Measurements from ENCODE around the gene PTPRM.

PTPRM gene

DNA sequence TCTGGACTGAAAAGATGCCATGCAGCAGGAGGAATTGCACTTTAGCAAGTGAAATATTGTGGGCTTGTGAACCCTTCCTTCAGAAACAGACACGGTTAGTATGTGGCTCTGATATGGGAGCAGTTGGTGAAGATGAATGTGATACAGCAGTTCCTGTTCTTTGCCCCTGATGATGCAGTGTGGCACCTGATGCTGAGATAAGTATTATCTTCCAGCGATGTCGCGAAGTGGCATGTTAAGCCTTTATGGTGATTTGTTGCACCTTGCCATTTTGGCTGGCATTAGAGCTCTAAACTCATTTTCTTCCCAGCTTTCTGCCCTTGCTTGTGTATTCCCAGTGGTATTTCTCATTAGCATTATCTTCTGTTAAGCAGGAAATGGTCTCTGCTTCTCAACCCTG is 600.6 kb downstream of the PTPRM start:
- Histone ChIP-seq H3K27me3 (ENCODE audit: control insufficient read depth, insufficient read depth, low read length) (no peaks in the 10 kb centered on the region), H3K4me3 (ENCODE audit: low read length) (no peak overlapping the region), H3K4me1 (ENCODE audit: control insufficient read depth, insufficient read depth, low read length) (no peaks in the 10 kb centered on the region), H3K36me3 (ENCODE audit: control insufficient read depth, insufficient read depth, low read length) (no peaks in the 10 kb centered on the region), H3K27ac (ENCODE audit: low read length) (no peak overlapping the region), H3K9me3 (ENCODE audit: control insufficient read depth, insufficient read depth, low read length) (no peaks in the 10 kb centered on the region)
- no CpG with 5 or more reads among the region's 4 CpGs for WGBS (ENCODE audit: insufficient coverage, insufficient read length)
- DNase-seq (ENCODE audit: low read depth, low spot score), result no peak

DNA sequence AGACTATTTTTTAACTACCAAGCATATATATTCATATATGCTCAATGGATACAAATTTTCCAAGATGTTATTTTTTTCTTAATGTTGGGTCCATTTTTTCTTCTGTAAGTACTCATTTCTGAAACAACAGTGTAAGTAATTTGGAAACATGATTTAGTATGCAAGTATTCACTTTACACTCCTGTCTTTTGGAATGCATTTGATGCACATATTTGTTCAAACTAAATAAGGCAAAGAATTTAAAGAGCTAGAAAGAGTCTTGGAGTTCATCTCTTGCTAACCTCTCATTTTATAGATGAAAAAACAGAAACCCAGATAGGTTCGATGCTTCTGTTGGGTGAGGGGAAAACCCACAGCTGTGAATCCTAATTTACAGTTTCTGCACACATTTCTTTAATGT is 602.6 kb downstream of the PTPRM start:
- Histone ChIP-seq H3K36me3 (ENCODE audit: control insufficient read depth, insufficient read depth, low read length) (no peaks in the 10 kb centered on the region), H3K4me1 (ENCODE audit: control insufficient read depth, insufficient read depth, low read length) (no peaks in the 10 kb centered on the region), H3K4me3 (ENCODE audit: low read length) (no peak overlapping the region), H3K27ac (ENCODE audit: low read length) (no peak overlapping the region), H3K27me3 (ENCODE audit: control insufficient read depth, insufficient read depth, low read length) (no peaks in the 10 kb centered on the region), H3K9me3 (ENCODE audit: control insufficient read depth, insufficient read depth, low read length) (no peaks in the 10 kb centered on the region)
- no CpG with 5 or more reads among the region's 1 CpG for WGBS (ENCODE audit: insufficient coverage, insufficient read length)
- no peak for DNase-seq (ENCODE audit: low read depth, low spot score)

DNA sequence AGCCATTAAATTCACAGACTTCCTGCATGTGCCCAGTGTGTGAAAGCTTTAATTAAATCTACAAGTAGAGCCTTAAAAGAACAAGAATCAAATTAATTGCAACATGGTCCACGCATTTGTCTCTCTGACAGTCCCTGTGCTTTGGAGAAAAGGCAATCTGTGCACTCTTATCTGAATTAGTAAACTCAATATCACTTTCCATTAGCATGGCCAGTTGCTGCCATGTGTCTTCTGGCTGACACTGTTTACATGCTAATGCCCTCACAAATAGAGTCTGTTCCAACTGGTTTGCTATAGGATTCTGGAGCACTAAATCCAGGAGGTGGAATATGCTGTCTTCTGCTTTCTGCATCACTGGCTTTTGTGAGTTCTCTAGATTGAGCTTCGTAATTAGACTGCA is 607.7 kb downstream of the PTPRM start:
- Histone ChIP-seq H3K27ac (ENCODE audit: low read length) (no peak overlapping the region), H3K4me3 (ENCODE audit: low read length) (no peak overlapping the region), H3K9me3 (ENCODE audit: control insufficient read depth, insufficient read depth, low read length) (no peaks in the 10 kb centered on the region), H3K27me3 (ENCODE audit: control insufficient read depth, insufficient read depth, low read length) (no peaks in the 10 kb centered on the region), H3K4me1 (ENCODE audit: control insufficient read depth, insufficient read depth, low read length) (no peaks in the 10 kb centered on the region), H3K36me3 (ENCODE audit: control insufficient read depth, insufficient read depth, low read length) (no peaks in the 10 kb centered on the region)
- no CpG with 5 or more reads among the region's 2 CpGs for WGBS (ENCODE audit: insufficient coverage, insufficient read length)
- DNase-seq (ENCODE audit: low read depth, low spot score), result no peak

DNA sequence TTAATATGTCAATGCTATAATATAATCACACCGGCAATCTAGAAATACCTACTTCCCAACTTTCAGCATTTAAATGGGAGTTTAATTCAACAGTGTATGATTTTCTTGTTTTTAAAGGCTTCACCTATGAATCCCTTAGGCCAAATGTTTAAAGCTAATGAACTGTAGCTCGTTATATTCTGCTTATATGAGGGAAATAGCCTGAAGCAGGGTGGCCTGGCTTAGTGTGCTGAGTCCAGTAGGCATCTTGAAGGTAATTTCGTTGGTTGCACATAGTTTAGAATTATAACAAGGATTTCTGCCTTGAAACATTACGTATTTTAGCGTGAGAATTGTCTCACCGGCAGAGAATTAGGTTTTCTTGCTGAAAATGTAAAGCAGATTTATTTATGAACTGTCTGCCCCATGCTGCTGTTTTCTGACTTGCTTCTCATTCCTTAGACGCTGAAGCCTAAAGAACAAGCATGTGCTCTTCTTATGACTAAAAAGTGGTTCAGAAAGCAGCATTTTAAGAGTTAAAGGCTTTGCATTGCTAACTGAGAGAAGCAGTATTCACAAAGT is 608.5 kb downstream of the PTPRM start:
- Histone ChIP-seq H3K27ac (ENCODE audit: low read length) (no peak overlapping the region), H3K4me1 (ENCODE audit: control insufficient read depth, insufficient read depth, low read length) (no peaks in the 10 kb centered on the region), H3K36me3 (ENCODE audit: control insufficient read depth, insufficient read depth, low read length) (no peaks in the 10 kb centered on the region), H3K4me3 (ENCODE audit: low read length) (no peak overlapping the region), H3K27me3 (ENCODE audit: control insufficient read depth, insufficient read depth, low read length) (no peaks in the 10 kb centered on the region), H3K9me3 (ENCODE audit: control insufficient read depth, insufficient read depth, low read length) (no peaks in the 10 kb centered on the region)
- WGBS (ENCODE audit: insufficient coverage, insufficient read length), result no CpG with 5 or more reads among the region's 7 CpGs
- no peak for DNase-seq (ENCODE audit: low read depth, low spot score)

DNA sequence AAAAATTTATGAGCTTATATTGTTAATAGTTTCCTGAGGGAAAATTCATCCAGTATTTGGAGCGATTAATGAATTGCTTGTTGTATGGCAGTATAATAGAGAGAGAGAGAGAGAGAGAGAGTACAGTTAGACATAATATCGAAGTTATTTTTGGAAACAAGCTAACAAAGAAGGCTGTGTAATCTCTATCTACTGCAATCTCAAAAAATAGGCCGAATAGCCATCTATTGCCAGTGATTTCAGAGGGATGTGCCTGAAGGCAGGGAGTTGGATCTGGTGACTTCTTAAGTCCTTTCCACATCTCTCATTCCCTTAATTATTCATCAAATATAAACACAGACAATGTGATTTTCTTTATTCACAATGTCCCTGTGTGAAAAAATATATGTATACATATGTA is 609.0 kb downstream of the PTPRM start:
- H3K27ac ChIP-seq (ENCODE audit: low read length), result no peak overlapping the region
- no peaks in the 10 kb centered on the region for H3K4me1 ChIP-seq (ENCODE audit: control insufficient read depth, insufficient read depth, low read length)
- WGBS (ENCODE audit: insufficient coverage, insufficient read length), result 100% methylated on average over 1 of the region's 3 CpGs

DNA sequence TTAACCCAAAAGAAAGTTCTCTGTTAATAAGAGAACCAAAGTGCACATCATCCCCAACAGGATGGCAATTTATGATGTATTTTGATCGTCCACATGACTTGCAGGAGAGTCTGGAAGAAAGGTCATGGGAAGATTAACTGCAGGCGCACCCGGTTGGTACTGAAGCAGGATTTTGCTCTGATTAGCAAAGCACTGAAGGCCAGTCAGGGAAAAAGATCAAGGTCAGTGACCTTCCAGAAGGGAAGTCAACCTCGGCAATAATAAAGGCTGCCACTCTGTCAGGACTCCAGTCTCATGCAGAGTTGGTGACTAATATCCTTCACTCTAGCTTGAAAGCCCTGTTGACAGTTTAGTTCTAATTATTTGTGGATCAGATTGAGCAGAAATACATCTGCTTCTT is 609.4 kb downstream of the PTPRM start:
- WGBS (ENCODE audit: insufficient coverage, insufficient read length), result no CpG with 5 or more reads among the region's 4 CpGs
- Histone ChIP-seq H3K9me3 (ENCODE audit: control insufficient read depth, insufficient read depth, low read length) (no peaks in the 10 kb centered on the region), H3K27me3 (ENCODE audit: control insufficient read depth, insufficient read depth, low read length) (no peaks in the 10 kb centered on the region), H3K36me3 (ENCODE audit: control insufficient read depth, insufficient read depth, low read length) (no peaks in the 10 kb centered on the region), H3K4me3 (ENCODE audit: low read length) (no peak overlapping the region), H3K27ac (ENCODE audit: low read length) (no peak overlapping the region), H3K4me1 (ENCODE audit: control insufficient read depth, insufficient read depth, low read length) (no peaks in the 10 kb centered on the region)
- no peak for DNase-seq (ENCODE audit: low read depth, low spot score)

More for the DNA sequence above, 609.0 kb downstream of the PTPRM start:
- Histone ChIP-seq H3K36me3 (ENCODE audit: control insufficient read depth, insufficient read depth, low read length) (no peaks in the 10 kb centered on the region), H3K27me3 (ENCODE audit: control insufficient read depth, insufficient read depth, low read length) (no peaks in the 10 kb centered on the region), H3K4me3 (ENCODE audit: low read length) (no peak overlapping the region), H3K9me3 (ENCODE audit: control insufficient read depth, insufficient read depth, low read length) (no peaks in the 10 kb centered on the region)
- DNase-seq (ENCODE audit: low read depth, low spot score), result no peak

DNA sequence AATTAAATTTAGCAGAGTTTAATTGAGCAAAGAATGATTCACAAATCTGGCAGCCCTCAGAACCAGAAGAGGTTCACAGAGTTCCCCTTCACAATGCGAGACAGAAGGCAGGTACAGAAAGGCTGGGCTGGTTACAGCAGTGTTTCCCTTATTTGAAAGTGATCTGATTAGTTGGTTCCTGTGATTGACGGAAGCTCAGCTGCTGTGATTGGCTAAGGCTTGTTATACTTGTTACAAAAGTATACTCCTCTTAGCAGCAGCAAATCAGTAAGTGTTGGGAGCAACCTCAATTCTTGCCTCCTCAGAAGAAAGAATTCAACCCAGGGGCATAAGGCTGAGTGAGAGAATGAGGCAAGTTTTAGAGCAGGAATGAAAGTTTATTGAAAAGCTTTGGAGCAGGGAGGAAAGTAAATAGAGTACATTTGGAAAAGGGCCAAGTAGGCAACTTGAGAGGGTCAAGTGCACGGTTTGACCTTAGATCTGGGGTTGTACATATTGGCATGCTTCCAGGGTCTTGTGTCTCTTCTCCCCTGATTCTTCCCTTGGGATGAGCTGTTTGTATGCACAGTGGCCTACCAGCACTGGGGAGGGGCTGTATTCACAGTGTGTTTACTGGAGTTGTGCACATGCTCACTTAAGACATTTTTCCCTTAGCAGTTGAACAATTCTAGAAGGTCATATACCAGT is 610.4 kb downstream of the PTPRM start:
- no peak for DNase-seq (ENCODE audit: low read depth, low spot score)
- WGBS (ENCODE audit: insufficient coverage, insufficient read length), result no CpG with 5 or more reads among the region's 3 CpGs
- Histone ChIP-seq H3K4me3 (ENCODE audit: low read length) (no peak overlapping the region), H3K4me1 (ENCODE audit: control insufficient read depth, insufficient read depth, low read length) (no peaks in the 10 kb centered on the region), H3K27ac (ENCODE audit: low read length) (no peak overlapping the region), H3K36me3 (ENCODE audit: control insufficient read depth, insufficient read depth, low read length) (no peaks in the 10 kb centered on the region), H3K27me3 (ENCODE audit: control insufficient read depth, insufficient read depth, low read length) (no peaks in the 10 kb centered on the region), H3K9me3 (ENCODE audit: control insufficient read depth, insufficient read depth, low read length) (no peaks in the 10 kb centered on the region)

DNA sequence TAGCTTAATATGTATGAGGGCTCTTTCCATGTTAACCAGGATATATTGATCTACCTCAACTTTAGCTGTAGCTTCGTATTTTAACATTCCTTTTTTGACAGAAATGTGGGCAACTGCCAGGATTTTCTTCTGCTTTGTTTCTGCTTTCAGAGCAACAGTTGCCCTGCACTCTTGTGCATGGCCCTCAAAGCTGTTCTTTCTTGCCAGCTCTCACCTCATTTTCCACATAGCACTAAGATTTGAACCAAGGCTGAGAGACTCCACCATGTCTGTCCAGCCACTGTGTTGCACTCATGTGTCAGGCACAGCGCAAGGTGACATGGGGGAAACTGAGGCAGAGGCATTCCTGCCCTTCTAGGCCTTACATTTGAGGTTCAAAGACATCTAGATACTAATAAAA is 619.3 kb downstream of the PTPRM start:
- H3K4me3 ChIP-seq (ENCODE audit: low read length), result no peak overlapping the region
- no peaks in the 10 kb centered on the region for H3K36me3 ChIP-seq (ENCODE audit: control insufficient read depth, insufficient read depth, low read length)
- no peak for DNase-seq (ENCODE audit: low read depth, low spot score)
- WGBS (ENCODE audit: insufficient coverage, insufficient read length), result no CpG with 5 or more reads among the region's 2 CpGs
- no peak overlapping the region for H3K27ac ChIP-seq (ENCODE audit: low read length)
- no peaks in the 10 kb centered on the region for H3K27me3 ChIP-seq (ENCODE audit: control insufficient read depth, insufficient read depth, low read length)
- no peaks in the 10 kb centered on the region for H3K9me3 ChIP-seq (ENCODE audit: control insufficient read depth, insufficient read depth, low read length)
- H3K4me1 ChIP-seq (ENCODE audit: control insufficient read depth, insufficient read depth, low read length), result no peaks in the 10 kb centered on the region; the same call in 1 of the 2 replicates

DNA sequence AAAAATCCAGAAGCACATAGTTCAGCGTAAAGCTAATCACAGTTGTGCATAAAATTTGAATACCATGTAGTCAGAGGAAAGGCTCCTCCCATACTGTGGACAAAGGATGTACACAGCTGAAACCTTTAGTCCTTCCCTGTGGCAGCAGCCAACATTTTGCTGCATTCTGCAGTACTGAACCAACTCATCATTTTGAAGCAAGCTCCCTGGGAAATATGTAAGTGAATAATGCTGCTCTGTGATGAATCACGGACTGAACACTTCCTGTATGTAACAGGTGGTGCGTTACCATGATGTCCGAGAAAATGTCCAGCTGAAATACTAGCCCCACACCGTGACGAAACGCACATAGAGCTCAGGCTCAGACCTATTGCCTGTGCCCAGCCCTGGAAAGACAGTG is 621.1 kb downstream of the PTPRM start:
- Histone ChIP-seq H3K4me1 (ENCODE audit: control insufficient read depth, insufficient read depth, low read length) (no peaks in the 10 kb centered on the region; the same call in 1 of the 2 replicates), H3K36me3 (ENCODE audit: control insufficient read depth, insufficient read depth, low read length) (no peaks in the 10 kb centered on the region), H3K27ac (ENCODE audit: low read length) (no peak overlapping the region), H3K4me3 (ENCODE audit: low read length) (no peak overlapping the region), H3K9me3 (ENCODE audit: control insufficient read depth, insufficient read depth, low read length) (no peaks in the 10 kb centered on the region), H3K27me3 (ENCODE audit: control insufficient read depth, insufficient read depth, low read length) (no peaks in the 10 kb centered on the region)
- DNase-seq (ENCODE audit: low read depth, low spot score), result no peak
- no CpG with 5 or more reads among the region's 7 CpGs for WGBS (ENCODE audit: insufficient coverage, insufficient read length)

DNA sequence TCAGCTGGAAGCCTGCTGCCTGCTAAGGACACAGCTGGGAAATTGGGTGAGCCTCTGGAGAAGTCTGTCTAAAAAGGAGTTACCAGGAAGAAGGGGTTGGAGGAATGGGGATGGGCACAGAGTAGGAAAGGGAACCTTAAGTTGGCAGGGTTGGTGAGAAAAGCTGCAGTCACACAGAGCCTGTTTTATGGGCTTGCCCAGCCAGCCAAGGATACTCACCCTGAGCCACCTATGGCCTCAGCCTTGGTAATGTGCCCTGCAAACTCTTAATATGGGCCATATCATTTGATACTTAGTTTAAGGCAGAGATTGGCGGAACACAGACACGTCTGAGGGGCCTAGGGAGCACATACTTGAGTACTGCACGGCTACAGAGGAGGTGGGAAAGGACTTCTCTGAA is 623.9 kb downstream of the PTPRM start:
- H3K9me3 ChIP-seq (ENCODE audit: control insufficient read depth, insufficient read depth, low read length), result no peaks in the 10 kb centered on the region
- no peaks in the 10 kb centered on the region for H3K27me3 ChIP-seq (ENCODE audit: control insufficient read depth, insufficient read depth, low read length)
- no peak overlapping the region for H3K27ac ChIP-seq (ENCODE audit: low read length)
- H3K36me3 ChIP-seq (ENCODE audit: control insufficient read depth, insufficient read depth, low read length), result no peaks in the 10 kb centered on the region
- H3K4me3 ChIP-seq (ENCODE audit: low read length), result no peak overlapping the region
- DNase-seq (ENCODE audit: low read depth, low spot score), result no peak
- no peaks in the 10 kb centered on the region; the same call in 1 of the 2 replicates for H3K4me1 ChIP-seq (ENCODE audit: control insufficient read depth, insufficient read depth, low read length)
- no CpG with 5 or more reads among the region's 3 CpGs for WGBS (ENCODE audit: insufficient coverage, insufficient read length)

DNA sequence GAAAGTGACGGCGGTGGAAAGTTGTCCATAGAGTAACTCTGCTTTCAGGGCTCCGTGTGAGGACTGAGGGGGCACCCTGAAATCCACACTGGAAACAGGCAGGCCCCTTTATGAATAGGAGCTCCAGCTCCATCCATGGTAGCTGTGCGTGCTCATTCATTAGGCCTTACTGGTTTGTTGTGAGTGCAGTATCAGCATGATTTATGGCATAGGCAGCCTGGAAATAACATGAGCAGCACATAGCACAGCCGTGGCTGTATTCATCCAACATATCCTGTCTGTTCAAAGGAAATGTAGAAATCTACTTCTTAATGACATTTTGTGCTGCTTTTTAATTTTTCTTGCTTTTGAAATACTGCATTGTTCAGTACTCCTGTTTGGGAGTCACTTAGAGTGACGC is 627.3 kb downstream of the PTPRM start:
- Histone ChIP-seq H3K27me3 (ENCODE audit: control insufficient read depth, insufficient read depth, low read length) (no peaks in the 10 kb centered on the region), H3K9me3 (ENCODE audit: control insufficient read depth, insufficient read depth, low read length) (no peaks in the 10 kb centered on the region), H3K36me3 (ENCODE audit: control insufficient read depth, insufficient read depth, low read length) (no peaks in the 10 kb centered on the region), H3K4me1 (ENCODE audit: control insufficient read depth, insufficient read depth, low read length) (no peaks in the 10 kb centered on the region), H3K4me3 (ENCODE audit: low read length) (no peak overlapping the region), H3K27ac (ENCODE audit: low read length) (no peak overlapping the region)
- no CpG with 5 or more reads among the region's 6 CpGs for WGBS (ENCODE audit: insufficient coverage, insufficient read length)
- DNase-seq (ENCODE audit: low read depth, low spot score), result no peak

All from iPS DF 6.9 (cell line).